HEK293T (cell line): ENCODE data around the gene PTPN2.

Source experiments
- FOXA1 ChIP-seq: fragments of 450-650 bp; IDR thresholded peaks from 2 replicates; pipeline ENCODE4 v1.6.1; 2016; ENCODE audit warnings: mild to moderate bottlenecking
- FOXK2 ChIP-seq: fragments of 450-650 bp; IDR thresholded peaks from 2 replicates; pipeline ENCODE4 v1.6.1; 2016; ENCODE audit warnings: mild to moderate bottlenecking
- SP1 ChIP-seq: fragments of 450-650 bp; IDR thresholded peaks from 2 replicates; pipeline ENCODE4 v1.6.1; 2017
- TARDBP ChIP-seq: fragments of 450-650 bp; IDR thresholded peaks from 2 replicates; pipeline ENCODE4 v1.6.1; 2016

DNA sequence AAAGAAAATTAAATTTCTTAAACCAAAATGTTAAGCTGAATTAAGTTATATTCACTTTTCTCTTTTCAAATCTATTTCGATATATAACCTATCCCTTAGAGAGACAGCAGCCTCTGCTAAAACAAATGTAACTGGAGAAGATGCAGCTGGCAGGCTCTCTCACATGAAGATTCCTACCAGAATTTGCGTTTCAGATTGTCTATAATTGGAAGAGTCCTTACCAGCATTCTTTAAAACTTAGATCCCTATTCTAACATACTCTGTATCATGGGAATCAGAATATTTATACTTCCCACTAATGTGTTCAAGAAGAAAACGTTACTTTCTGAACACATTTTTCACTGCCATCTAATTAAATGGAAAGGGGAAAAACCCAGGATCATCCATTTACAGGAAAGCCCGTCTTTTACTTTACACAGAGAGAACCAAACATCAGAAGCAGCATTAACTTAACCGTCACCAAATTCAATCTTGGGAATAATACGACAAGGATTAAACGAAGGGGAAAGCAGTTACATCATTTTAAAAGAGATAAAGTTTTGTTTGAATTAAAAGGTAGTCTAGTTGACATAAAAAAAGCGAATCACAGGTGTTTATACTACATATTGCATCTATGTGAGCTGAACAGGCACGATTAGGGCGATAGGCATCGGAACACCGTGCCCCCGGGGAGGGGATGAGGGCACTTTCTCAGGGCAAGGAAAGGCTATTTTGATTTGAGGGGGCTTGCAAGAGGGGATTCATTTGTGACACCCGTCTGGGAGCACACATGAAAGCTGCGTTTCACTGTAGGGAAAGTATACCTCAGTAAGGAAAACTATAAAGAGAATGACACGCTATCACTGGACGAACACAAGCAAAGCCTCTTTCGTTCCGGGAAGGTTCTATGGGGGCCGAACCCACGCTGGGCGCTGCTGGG, 1.3 kb downstream of the PTPN2 start:
- TF ChIP-seq FOXA1 (no peak), TARDBP (no peak), FOXK2 (no peak), SP1 (no peak)
